ENCODE data around the gene PARD3.

GRCh38 chr10:34335960-34336690, 479.0 kb downstream of the PARD3 start:
- TF ChIP-seq EZH2 (IDR thresholded peaks at IDR 0.05) (no peak), EZH2phosphoT487 (IDR thresholded peaks at IDR 0.05) (no peak)
- TF ChIP-seq, protein P1, sequence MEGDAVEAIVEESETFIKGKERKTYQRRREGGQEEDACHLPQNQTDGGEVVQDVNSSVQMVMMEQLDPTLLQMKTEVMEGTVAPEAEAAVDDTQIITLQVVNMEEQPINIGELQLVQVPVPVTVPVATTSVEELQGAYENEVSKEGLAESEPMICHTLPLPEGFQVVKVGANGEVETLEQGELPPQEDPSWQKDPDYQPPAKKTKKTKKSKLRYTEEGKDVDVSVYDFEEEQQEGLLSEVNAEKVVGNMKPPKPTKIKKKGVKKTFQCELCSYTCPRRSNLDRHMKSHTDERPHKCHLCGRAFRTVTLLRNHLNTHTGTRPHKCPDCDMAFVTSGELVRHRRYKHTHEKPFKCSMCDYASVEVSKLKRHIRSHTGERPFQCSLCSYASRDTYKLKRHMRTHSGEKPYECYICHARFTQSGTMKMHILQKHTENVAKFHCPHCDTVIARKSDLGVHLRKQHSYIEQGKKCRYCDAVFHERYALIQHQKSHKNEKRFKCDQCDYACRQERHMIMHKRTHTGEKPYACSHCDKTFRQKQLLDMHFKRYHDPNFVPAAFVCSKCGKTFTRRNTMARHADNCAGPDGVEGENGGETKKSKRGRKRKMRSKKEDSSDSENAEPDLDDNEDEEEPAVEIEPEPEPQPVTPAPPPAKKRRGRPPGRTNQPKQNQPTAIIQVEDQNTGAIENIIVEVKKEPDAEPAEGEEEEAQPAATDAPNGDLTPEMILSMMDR (IDR thresholded peaks at IDR 0.05), result no peak

All from neural progenitor cell (in vitro differentiated cells).